HG03159 (cell line): ENCODE data around the gene MGLL.

ENCODE experiments used
- ATAC-seq: cut with Tn5 transposase; IDR thresholded peaks from one replicate; pipeline ENCODE4 v1.9.1; 2021; ENCODE audit warnings: mild to moderate bottlenecking, moderate library complexity; ENCODE audit not compliant: unreplicated experiment

MGLL gene

DNA sequence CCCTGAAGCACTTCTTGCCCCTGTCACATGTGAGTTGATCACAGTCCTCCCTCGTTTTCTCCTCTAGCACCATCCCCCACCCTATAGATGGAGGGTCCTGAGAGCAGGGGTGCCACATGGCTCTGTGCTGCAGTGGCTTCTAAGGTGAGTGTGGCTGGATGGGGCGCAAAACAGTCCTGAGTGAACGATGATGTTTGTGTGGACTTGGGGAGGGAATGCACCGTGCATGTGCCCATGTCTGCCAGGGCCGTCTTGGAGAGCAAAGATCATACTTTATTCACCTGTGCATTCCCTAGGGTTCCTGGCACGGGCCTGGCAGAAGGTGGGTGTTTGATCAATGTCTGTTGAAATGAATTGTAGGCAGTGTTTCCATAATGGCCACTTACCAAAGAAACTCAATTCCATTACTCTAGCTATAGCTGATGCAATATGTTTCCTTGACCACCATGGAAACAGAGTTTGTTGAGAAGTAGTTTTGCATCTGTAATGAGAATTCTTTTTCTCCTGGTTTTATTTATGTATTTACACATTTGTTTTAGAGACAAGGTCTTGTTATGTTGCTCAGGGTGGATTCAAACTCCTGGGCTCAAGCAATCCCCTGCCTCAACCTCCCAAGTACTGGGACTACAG, 91.5 kb downstream of the MGLL start:
- ATAC-seq, result no peak

DNA sequence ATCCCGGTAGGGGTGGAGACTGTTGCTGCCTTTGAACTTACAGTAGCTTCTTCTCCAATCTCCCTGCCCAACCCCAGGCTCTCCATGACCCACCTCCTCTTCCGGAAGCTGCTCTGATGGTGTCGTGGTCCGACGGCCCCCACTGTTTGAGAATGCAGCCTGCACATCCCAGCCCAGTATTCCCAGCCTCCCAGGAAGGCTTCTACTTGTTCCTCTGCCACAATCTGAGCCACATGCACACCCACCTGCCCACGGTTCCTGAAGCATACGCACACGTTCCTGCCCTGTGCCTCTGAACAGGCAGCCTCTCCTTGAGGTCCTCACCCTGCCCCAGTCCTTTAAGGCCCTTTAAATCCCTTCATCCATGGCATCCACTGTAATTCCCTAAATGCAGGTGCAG, 92.1 kb downstream of the MGLL start:
- ATAC-seq, result no peak

DNA sequence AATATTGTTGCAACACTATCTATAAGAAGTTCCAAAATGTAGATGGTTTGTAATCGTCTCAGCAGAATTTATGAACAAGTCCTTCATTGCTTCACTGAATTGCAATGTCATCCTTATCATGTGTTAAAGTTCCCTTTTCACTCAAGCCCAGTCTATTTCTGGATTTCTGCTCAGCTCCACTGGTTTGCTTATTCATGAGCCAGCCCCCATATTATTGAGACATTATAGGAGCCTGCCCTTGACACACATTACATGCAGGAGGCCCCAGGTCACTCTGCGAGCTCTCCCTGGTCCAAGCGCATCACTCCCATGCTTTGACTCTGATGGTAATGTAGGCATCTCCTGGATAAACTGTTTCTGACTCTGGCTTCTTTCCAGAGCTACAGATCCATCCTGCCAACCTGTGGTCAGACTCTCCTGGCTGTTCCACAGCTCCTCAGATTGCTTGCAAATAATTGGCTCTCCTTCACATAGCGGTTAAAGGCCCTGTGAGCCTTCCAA, 92.7 kb downstream of the MGLL start:
- ATAC-seq, result no peak

DNA sequence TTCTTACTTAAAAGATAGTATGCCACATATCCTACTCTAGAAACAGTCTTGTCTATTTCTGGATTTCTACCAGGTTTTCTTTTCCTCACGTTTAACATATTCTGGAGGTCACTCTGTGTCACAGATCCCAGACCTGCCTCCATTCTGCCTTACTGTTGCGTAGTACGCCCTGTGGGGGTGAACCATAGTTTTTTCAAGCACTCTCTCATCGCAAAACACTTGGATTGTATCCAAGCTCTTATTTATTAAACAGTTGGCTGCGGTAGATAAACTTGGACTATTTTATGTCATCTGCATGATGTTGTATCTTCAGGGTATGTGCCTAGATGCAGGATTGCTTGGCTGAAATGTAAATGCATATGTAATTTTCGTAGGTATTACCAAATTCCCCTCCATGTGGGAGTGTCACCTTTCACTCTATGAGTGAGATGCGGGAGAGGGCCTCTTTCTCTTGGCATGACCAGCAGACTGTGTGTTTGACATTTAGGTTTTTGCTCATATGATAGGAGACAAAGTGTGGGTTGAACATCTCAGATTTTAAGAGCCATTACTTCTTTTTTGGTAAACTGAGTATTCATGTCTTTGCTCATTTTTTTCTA, 93.8 kb downstream of the MGLL start:
- ATAC-seq, result no peak

DNA sequence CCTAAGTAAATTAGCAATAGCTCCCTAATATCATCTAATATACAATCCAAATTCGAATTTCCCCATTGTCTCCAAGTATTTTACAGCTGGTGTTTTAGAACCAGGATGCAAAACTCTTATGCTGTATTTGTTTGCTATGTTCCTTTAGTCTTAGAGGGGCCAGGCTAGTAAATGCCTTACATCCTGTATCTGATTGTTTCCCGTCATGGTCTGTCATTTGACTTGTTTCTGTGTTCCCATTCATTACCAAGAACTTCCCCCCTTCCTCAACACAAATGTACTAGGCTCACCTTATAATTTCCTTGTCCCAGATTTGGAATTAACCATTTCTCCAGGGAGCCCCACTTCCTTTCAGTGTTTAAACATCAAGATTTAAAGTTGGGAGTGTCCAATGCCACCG, 95.4 kb downstream of the MGLL start:
- no peak for ATAC-seq

DNA sequence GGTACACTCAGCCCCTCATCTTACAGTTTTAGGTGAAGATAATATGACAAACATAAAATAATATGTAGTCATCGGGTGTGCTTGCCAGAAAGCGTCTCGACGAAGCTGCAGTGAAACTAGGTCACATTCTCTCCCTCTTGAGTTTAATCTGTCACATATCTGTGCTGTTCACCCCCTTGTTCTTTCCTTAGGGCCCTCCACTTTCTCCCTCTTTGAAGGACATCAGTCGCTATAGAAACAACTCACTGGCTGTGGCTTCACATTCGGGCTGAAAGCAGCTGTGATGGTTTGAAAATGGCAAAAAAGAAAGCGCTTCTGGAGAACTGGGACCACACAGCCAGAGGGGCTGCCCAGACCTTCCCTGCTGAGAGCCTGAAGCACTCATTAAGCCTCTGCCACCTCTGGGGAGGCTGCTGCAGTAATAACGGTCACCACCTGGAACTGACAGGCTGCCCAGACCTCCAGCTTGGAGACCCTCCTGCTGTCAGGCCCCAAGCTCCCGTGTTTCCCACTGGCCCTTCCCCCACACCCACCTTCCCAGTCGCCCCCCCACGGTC, 99.2 kb downstream of the MGLL start:
- ATAC-seq, result no peak

DNA sequence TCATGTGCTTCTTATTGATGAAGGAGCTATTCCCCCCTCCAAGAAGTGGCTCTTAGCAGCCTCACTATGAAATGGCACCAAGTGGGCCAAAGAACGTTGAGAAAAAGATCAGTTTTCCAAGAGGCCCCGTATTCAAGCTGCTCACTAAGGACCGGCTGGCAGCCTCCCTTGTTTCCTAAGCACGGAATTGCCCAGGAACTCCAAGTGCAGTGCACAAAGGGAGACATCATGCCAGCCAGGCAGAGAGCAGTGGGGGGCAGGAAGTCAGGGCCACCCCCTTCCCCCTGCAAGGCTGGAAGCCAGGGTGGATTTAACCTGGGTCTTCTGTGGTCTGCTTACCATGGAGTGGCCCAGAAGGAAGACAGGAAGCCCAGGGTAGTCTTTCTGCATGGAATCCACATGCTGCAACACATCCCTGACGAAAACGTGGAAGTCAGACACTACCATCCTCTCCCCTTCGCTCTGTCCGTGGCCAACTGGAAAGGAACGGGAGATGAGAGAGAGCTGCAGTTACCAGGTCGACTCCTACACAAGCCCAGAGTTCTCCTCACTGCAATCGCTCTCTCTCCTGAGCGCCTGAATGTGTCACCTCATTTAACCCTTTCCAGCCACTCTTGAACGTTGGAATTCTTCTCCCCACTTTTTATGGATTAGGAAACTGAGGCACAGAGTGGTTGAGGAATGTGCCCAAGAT, 100.1 kb downstream of the MGLL start:
- ATAC-seq, result no peak

DNA sequence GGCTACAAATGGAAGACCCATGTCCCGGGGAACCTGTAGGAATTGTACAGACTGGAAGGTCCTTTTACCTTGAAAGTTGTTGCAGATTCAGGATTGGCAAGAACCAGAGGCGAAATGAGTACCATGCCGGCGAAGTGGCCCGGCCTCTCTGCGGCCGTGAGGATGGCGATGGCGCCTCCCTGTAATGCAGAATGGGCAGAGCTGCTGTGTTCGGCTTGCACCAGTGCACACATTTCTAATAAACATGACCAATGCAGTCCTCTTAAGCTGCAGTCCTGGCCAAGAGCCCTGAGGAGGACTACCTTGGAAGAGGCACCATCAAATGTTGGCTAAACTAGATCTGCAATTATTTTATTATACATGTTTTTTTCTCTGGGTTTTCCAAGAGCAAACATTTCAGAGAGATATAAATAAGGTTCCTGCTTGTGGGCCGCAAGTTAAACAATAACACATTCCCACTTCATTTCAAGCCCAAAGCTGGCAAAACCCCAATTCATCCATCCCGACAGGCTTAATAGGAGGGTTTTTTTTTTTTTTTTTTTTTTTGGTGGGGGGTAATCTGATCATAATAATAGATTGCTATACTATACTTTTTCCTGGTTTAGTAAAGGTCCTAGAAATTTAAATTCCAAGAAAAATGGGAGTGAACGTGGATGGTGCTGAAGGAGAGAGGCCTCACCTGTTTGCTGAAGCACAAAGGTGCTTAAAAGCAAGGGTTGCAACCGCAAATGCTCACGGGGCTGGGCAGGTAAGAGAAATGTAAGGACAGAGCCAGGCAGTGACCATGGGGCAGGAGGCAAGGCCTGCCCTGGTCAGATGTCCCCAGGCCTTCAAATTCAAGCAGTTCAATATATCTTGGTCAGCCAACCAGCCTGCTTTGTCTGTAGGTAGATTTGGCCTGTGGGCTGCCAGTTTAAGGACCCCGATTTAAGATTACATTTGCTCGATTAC, 101.1 kb downstream of the MGLL start:
- no peak for ATAC-seq

DNA sequence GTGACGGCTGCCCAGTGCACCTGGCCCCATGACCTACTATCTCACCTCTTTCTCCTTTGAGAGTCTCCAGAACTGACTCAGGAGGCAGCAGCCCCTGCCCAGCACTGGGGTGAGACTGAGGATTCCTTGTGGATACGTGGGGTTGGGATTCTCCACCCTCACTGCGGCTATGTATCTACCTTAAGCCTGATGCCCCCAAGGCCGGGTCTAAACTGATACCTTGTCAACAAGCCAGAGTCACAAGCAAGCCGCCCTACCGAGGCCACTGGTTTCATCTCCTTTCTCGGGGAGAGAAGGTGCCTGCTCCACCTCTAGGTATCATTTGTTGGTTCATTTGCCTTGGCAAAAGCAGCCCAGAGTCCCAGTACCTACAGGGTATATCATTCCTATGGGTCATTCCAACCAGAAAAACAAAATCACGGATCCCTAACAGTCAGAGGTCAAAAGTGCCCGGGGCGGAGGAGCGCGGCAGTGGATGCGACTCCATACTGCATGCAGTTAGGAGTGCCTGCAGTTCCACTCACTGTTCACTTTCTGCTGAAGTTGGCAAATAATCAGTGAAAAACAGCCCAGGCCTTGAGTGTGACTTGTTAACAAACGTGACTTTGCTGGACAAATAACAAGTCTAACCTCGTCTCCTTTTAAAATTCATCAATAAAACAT, 102.0 kb downstream of the MGLL start:
- no peak for ATAC-seq

DNA sequence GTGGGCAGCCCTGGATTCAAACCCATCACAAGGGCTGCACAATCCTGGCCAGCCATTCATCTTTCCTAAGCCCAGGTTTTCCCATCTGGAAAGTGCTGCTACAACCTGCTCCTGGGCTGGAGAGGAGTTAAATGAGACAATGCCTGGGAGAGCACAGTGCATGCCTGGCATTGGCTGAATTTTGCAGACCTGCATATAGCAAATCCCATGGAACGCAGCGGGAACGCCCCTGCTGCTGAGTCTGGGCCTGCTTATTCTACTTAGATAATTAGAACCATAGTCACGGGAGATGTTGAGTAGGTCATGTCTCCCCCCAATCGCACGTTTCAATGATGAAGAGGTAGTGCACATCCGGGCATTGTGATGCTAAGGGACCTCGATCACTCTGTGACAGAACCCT, 102.9 kb downstream of the MGLL start:
- no peak for ATAC-seq

DNA sequence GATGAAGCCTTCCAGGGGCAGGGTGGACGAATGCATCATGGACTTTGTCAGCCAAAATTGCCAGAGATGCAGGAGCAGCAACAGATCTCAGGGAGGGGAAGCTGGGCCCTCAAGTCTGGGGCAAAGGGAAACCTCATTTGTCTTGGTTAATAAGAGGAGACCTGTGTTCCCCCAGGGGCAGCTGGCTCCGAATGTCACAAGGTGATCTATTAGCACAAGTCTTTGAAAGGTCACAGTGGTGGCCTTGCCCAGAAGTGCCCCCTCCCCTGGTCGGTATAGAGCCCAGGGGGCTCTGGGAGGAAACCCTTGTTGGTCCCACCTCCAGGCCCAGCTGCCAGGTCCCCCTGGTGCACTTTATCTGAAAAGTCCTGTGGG, 103.4 kb downstream of the MGLL start:
- no peak for ATAC-seq

DNA sequence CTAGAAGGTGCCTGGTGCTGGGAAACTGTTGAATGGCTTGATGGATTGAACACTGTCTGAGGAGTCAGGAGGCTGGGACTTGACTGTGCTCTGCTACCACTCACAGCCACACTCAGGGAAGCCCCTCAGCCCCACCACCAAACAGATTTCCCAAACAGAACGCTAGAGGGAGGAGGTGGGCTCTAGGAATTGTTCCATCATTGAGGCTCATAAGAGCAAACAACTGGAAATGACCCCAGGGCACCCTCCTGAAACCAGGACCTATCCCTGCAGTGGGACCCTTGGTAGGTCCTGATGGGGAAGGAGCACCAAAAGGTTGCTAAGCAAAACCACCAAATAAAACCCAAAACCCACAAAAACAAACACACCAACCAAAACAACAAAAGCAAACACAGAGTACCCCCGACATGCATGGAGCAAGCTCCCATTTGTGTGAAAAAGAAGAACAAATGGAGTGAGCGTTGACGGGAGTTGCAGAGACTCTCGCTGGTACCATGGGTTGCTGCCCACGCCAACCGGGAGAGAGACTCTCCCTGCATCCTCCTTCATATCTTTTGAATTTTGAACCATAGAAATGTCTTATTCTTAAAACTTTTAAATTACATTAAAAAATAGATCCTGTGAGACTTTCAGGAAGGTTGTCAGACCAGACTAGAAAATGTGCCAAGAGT, 103.9 kb downstream of the MGLL start:
- ATAC-seq, result no peak

DNA sequence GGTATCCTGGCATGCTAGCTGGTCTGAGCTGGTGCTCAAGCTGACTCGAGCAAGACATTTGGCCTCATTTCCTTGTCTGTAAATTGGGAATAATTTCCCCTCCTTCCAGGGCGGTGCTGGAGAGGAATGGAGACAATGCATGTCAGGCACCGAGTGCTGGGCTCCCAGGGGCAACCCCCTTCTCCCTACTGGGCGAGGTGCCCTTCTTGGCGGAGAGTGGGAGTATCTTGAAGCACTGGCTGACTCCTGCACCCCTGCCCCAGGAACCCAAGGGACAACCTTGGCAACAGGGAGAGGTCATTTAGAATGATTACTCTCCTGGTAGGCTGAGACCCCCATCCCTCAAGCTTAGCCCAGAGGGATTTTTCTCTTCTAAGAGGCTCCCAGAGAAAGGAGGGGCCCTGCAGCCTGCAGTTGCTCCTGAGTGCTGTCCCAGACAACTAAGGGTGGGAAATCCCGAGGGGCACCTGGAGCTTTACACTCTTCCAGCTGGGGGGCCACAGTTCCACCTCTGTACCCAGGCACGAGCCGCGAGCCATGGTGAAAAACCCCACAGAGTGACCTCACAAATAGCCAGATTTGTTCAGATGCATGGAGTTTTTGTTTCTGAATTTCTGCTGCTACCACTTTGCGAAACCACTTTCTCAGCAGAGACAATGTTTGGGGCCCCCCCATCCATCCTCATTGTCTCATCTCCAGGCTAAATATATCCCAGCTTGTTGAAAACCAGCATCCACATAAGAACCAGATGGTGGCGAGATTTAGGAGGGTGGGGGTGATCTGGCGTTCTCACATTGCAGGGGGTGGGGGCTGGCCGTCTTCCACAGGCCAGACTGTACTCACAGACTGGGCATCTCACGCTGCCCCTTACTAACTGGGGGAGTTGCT, 104.7 kb downstream of the MGLL start:
- ATAC-seq, result no peak

DNA sequence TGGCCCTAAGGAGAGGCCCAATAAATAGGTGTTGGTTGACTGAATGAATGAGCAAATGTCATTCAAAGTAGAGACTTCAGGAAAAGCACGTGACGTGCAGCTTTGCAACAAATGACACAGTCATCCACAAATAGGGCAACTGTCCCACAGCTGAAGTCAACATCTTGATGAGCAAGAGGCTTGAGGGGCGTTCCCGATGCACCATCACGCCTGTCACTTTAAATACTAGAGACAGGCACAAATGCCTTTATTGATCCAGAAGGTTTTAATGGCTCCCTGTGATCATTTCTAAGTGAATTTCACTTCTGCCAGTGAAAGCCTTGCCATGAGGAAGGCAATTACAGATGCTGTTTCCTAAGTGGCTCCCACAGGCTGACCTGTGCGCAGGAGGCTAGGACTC, 105.9 kb downstream of the MGLL start:
- no peak for ATAC-seq

DNA sequence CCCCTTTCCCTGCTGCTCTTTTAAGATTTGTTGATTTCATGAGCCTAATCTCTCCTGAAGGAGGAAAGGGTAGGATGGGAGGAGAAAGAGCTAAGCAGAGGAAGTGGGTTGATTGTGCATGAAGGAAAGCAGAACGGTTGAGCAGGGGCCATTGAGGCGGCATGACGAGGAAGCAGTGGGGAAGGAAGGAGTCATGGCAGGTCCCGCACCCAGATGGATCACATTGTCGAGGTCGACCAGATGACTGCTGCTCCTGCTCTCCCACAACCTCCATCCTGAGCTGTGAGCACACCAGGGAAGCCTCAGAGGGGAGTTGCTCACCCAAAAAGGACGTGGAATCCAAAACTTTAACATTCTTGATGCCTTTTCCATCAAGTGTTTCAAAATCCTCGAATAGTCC, 106.8 kb downstream of the MGLL start:
- no peak for ATAC-seq

DNA sequence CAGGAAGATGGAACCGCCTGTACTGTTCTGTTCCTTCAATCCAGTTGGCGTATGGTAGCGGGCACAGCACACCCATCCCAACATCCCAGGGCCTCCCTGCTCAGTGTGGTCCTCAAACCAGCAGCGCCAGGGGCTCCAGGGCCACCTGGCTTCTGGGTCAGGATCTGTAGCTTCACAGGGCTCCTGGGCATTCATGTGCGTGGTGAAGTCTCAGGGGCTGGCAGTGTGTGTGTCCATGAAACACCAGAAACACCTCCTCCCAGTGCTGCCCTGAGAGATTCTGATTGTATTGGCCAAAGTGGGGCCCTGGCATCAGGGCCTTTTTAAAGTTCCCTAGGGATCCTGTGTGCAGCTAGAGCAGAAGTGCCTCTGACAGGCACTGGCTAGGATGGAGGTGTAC, 107.4 kb downstream of the MGLL start:
- no peak for ATAC-seq

DNA sequence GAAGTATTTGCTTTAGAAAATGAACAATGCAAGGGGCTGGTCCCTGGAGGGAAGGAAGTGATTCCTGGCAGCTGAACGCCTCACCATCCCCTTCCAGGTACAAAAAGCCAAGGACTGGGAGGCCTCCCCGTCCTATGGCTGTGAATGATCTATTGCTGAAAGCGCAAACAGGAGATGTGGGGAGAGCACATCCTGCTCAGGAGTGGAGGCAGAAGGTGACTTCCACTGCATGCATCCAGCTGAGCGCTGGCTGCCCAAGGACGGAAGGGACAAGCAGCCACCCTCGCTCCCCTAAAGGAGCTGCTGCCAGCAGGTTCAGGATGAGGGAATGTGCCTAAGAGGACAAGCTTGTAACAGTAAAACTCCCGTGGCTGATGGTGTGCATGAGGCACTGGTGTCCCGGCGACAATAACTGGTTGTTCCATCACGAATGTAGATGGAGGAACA, 108.2 kb downstream of the MGLL start:
- no peak for ATAC-seq

DNA sequence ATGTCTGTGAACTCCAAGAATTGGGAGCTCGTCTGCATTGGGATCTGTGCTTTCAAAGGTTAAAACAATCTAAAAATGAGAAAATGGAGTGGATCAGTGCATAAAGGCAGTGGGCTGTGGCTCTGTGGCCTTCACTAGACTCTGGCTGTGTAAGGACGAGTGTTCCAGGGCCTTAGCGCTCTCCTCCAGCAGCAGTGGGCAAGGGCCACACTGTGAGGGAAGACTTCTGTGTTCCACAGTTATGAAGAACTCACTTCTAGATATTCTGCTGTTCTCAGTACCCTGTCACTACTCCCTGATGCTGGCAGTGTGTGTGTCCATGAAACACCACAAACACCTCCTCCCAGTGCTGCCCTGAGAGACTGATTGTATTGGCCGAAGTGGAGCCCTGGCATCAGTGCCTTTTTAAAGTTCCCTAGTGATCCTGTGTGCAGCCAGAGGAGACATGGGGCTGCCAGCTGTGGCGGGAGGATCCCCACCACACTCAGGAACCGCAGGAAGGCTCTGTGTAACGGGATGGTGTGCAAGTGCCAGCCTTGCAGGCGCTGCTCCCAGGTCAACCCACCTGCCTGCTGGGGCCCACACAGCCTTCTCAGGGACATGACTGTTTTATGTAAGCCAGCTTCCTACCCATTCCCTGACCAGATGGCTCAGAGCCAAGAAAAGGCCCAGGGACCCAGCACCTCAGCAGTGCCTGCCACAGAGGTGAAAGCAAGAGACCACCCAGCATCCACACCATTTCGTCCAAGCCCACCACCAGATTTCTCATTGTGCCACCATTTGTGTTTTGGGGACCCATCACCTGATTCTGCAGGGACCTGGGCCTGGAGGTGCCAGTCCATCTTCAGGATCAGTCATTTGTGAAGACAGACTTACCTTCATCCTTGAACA, 109.2 kb downstream of the MGLL start:
- ATAC-seq, result no peak
